Measurements from ENCODE around the gene TMSB4X.
A peak's percentile ranks its signal among the peaks of the same experiment; 100 is the strongest.
"Not testable (repeated sequence)": the region's sequence is repeated elsewhere in the genome, so short reads cannot be mapped to it uniquely, and the experiment has no call there.

TMSB4X gene

GRCh38 chrX:12974796-12975669, at the start of gene TMSB4X:
Gene TMSB4X, plus strand, starts transcription at chrX:12975110.
- peak; percentile 20 for DNase-seq

- no peak for DNase-seq
Observed at GRCh38 chrX:12929701-12930100, 45.2 kb upstream of the TMSB4X start.

GRCh38 chrX:12930150-12930549, 44.8 kb upstream of the TMSB4X start:
- DNase-seq: no peak

GRCh38 chrX:12932244-12932643, 42.7 kb upstream of the TMSB4X start:
- DNase-seq: no peak

GRCh38 chrX:12934850-12935249, 40.1 kb upstream of the TMSB4X start:
- no peak for DNase-seq

- no peak for DNase-seq
Observed at GRCh38 chrX:12936947-12937346, 38.0 kb upstream of the TMSB4X start.

- not testable (repeated sequence) for DNase-seq
Observed at GRCh38 chrX:12940471-12940870, 34.4 kb upstream of the TMSB4X start.

GRCh38 chrX:12943592-12943991, 31.3 kb upstream of the TMSB4X start:
- DNase-seq: not testable (repeated sequence)

GRCh38 chrX:12944452-12944851, 30.5 kb upstream of the TMSB4X start:
- DNase-seq: not testable (repeated sequence)

- no peak for DNase-seq
Observed at GRCh38 chrX:12945494-12945893, 29.4 kb upstream of the TMSB4X start.

GRCh38 chrX:12946406-12946805, 28.5 kb upstream of the TMSB4X start:
- DNase-seq: no peak

- DNase-seq: peak; percentile 61
Observed at GRCh38 chrX:12946838-12947544, 27.9 kb upstream of the TMSB4X start.

GRCh38 chrX:12947545-12948235, 27.2 kb upstream of the TMSB4X start:
- DNase-seq: no peak

GRCh38 chrX:12948495-12948894, 26.4 kb upstream of the TMSB4X start:
- DNase-seq: no peak

GRCh38 chrX:12949205-12949926, 25.5 kb upstream of the TMSB4X start:
- DNase-seq: no peak

GRCh38 chrX:12949927-12950656, 24.8 kb upstream of the TMSB4X start:
- no peak for DNase-seq

GRCh38 chrX:12950851-12951594, 23.9 kb upstream of the TMSB4X start:
- no peak for DNase-seq

- DNase-seq: no peak
Observed at GRCh38 chrX:12951595-12951975, 23.3 kb upstream of the TMSB4X start.

- DNase-seq: no peak
Observed at GRCh38 chrX:12953420-12953819, 21.5 kb upstream of the TMSB4X start.

GRCh38 chrX:12954376-12954775, 20.5 kb upstream of the TMSB4X start:
- DNase-seq: no peak

GRCh38 chrX:12954981-12955380, 19.9 kb upstream of the TMSB4X start:
- DNase-seq: no peak

Measured in NCI-H2029 (cell line).